ENCODE results near the gene EYS.

Gene EYS

GRCh38 chr6:63708631-63709030 is 1998.4 kb downstream of the EYS start:
- DNase-seq = no peak
- Mint-ChIP-seq H3K9me3 (no peaks in the 10 kb centered on the region), H3K4me3 (no peak overlapping the region), H3K27ac (no peak overlapping the region), H3K27me3 (no peaks in the 10 kb centered on the region), H3K4me1 (peaks cover 21% of the 10 kb centered on the region)
- no peak for ATAC-seq

GRCh38 chr6:63706630-63707029 is 2000.4 kb downstream of the EYS start:
- ATAC-seq (no peak), DNase-seq (no peak)
- Mint-ChIP-seq H3K9me3 (no peaks in the 10 kb centered on the region), H3K27me3 (no peaks in the 10 kb centered on the region), H3K4me3 (no peak overlapping the region), H3K27ac (no peak overlapping the region), H3K4me1 (peaks cover 14% of the 10 kb centered on the region)

GRCh38 chr6:63705707-63706106 is 2001.3 kb downstream of the EYS start:
- ATAC-seq (no peak), DNase-seq (no peak)
- peaks cover 14% of the 10 kb centered on the region for H3K4me1 Mint-ChIP-seq
- peak overlapping the region in 1 of 2 donors; percentile 63 for H3K27ac Mint-ChIP-seq
- no peak overlapping the region for H3K4me3 Mint-ChIP-seq
- no peaks in the 10 kb centered on the region for H3K27me3 Mint-ChIP-seq
- no peaks in the 10 kb centered on the region for H3K9me3 Mint-ChIP-seq

GRCh38 chr6:63690221-63690620 is 2016.8 kb downstream of the EYS start:
- Mint-ChIP-seq H3K4me1 (peaks cover 8% of the 10 kb centered on the region), H3K27me3 (no peaks in the 10 kb centered on the region), H3K27ac (no peak overlapping the region), H3K9me3 (no peaks in the 10 kb centered on the region), H3K4me3 (no peak overlapping the region)
- DNase-seq (no peak), ATAC-seq (no peak)

GRCh38 chr6:63689421-63689820 is 2017.6 kb downstream of the EYS start:
- no peak for ATAC-seq

GRCh38 chr6:63685446-63686379 is 2021.3 kb downstream of the EYS start:
- H3K4me1 Mint-ChIP-seq = peaks cover 24% of the 10 kb centered on the region
- H3K4me3 Mint-ChIP-seq = no peak overlapping the region
- peak overlapping the region; percentile 9 to 30 for H3K27ac Mint-ChIP-seq
- ATAC-seq (no peak), DNase-seq (no peak)
- H3K27me3 Mint-ChIP-seq = no peaks in the 10 kb centered on the region
- H3K9me3 Mint-ChIP-seq = no peaks in the 10 kb centered on the region

More at GRCh38 chr6:63689421-63689820, 2017.6 kb downstream of the EYS start:
- no peak for DNase-seq
- H3K9me3 Mint-ChIP-seq = no peaks in the 10 kb centered on the region
- peaks cover 9% of the 10 kb centered on the region for H3K4me1 Mint-ChIP-seq
- H3K4me3 Mint-ChIP-seq = no peak overlapping the region
- H3K27ac Mint-ChIP-seq = no peak overlapping the region
- H3K27me3 Mint-ChIP-seq = no peaks in the 10 kb centered on the region

- Mint-ChIP-seq H3K27ac (no peak overlapping the region), H3K9me3 (no peaks in the 10 kb centered on the region), H3K4me1 (peaks cover 33% of the 10 kb centered on the region), H3K27me3 (no peaks in the 10 kb centered on the region), H3K4me3 (no peak overlapping the region)
- ATAC-seq (no peak), DNase-seq (no peak)
These were observed 2023.9 kb downstream of the EYS start for GRCh38 chr6:63683071-63683603.

- Mint-ChIP-seq H3K27me3 (no peaks in the 10 kb centered on the region), H3K4me3 (no peak overlapping the region)
- DNase-seq = no peak
These were observed 2029.7 kb downstream of the EYS start for GRCh38 chr6:63677282-63677681.

GRCh38 chr6:63676412-63677114 is 2030.5 kb downstream of the EYS start:
- H3K4me1 Mint-ChIP-seq = peaks cover 23% of the 10 kb centered on the region
- DNase-seq = no peak
- H3K27ac Mint-ChIP-seq = no peak overlapping the region

More at GRCh38 chr6:63677282-63677681, 2029.7 kb downstream of the EYS start:
- Mint-ChIP-seq H3K27ac (no peak overlapping the region), H3K9me3 (no peaks in the 10 kb centered on the region), H3K4me1 (peaks cover 24% of the 10 kb centered on the region)
- no peak for ATAC-seq

GRCh38 chr6:63675138-63675537 is 2031.9 kb downstream of the EYS start:
- Mint-ChIP-seq H3K9me3 (no peaks in the 10 kb centered on the region), H3K4me1 (peaks cover 11% of the 10 kb centered on the region)

More at GRCh38 chr6:63676412-63677114, 2030.5 kb downstream of the EYS start:
- Mint-ChIP-seq H3K9me3 (no peaks in the 10 kb centered on the region), H3K27me3 (no peaks in the 10 kb centered on the region), H3K4me3 (no peak overlapping the region)
- no peak for ATAC-seq

GRCh38 chr6:63674635-63675034 is 2032.4 kb downstream of the EYS start:
- Mint-ChIP-seq H3K27me3 (no peaks in the 10 kb centered on the region), H3K9me3 (no peaks in the 10 kb centered on the region), H3K27ac (no peak overlapping the region), H3K4me1 (peaks cover 11% of the 10 kb centered on the region), H3K4me3 (no peak overlapping the region)
- ATAC-seq (no peak), DNase-seq (no peak)

More at GRCh38 chr6:63675138-63675537, 2031.9 kb downstream of the EYS start:
- ATAC-seq (no peak), DNase-seq (no peak)
- no peak overlapping the region for H3K27ac Mint-ChIP-seq
- no peaks in the 10 kb centered on the region for H3K27me3 Mint-ChIP-seq
- H3K4me3 Mint-ChIP-seq = no peak overlapping the region

- no peak overlapping the region for H3K27ac Mint-ChIP-seq
- DNase-seq (no peak), ATAC-seq (no peak)
- H3K27me3 Mint-ChIP-seq = no peaks in the 10 kb centered on the region
- H3K4me1 Mint-ChIP-seq = peaks cover 4% of the 10 kb centered on the region
- no peak overlapping the region for H3K4me3 Mint-ChIP-seq
- H3K9me3 Mint-ChIP-seq = no peaks in the 10 kb centered on the region
These were observed 2033.3 kb downstream of the EYS start for GRCh38 chr6:63673692-63674091.

- Mint-ChIP-seq H3K4me3 (no peak overlapping the region), H3K27me3 (no peaks in the 10 kb centered on the region), H3K4me1 (peaks cover 7% of the 10 kb centered on the region), H3K9me3 (no peaks in the 10 kb centered on the region), H3K27ac (peak overlapping the region in 1 of 2 donors; percentile 60)
- DNase-seq = no peak
- no peak for ATAC-seq
These were observed 2034.4 kb downstream of the EYS start for GRCh38 chr6:63672582-63673129.

GRCh38 chr6:63671098-63671754 is 2035.8 kb downstream of the EYS start:
- ATAC-seq (no peak), DNase-seq (no peak)
- H3K27me3 Mint-ChIP-seq = no peaks in the 10 kb centered on the region
- no peak overlapping the region for H3K27ac Mint-ChIP-seq
- no peak overlapping the region for H3K4me3 Mint-ChIP-seq
- H3K9me3 Mint-ChIP-seq = no peaks in the 10 kb centered on the region
- H3K4me1 Mint-ChIP-seq = peaks cover 10% of the 10 kb centered on the region
